Activated CD8-positive, alpha-beta memory T cell treated with anti-CD3 and anti-CD28 coated beads, Interleukin-2, amount 10 ng/mL, durations not matched to agents 7 days and 5 days (primary cell): Measurements from ENCODE around the gene ASCL4. TPM values are rescaled to one million over a fixed set of nuclear protein-coding genes. Genes with fewer than 3 reads are reported as not detected.
A peak's percentile ranks its signal among the peaks of the same experiment; 100 is the strongest.

ENCODE experiments used
- ATAC-seq: fragments of 150-1000 bp; cut with Tn5 transposase; one replicate; pipeline ENCODE4 v1.10.0; 2021; ENCODE audit warnings: moderate library complexity
- CTCF ChIA-PET: fragments of 350-600 bp; sonication (Branson Sonifier 250); formaldehyde crosslinking; loops from one replicate; lab custom pipeline; 2021; ENCODE audit warnings: antibody characterized with exemption; lab: Charles Lee
- DNase-seq: peaks from one replicate; pipeline ENCODE4 v3.0.0-alpha.2; 2020
- H3K27ac Mint-ChIP-seq: one replicate; pipeline ENCODE4 v1.8.0; 2021; ENCODE audit warnings: mild to moderate bottlenecking, mixed read lengths
- H3K27me3 Mint-ChIP-seq: one replicate; pipeline ENCODE4 v1.8.0; 2021; ENCODE audit warnings: mixed read lengths
- H3K36me3 Mint-ChIP-seq: one replicate; pipeline ENCODE4 v1.8.0; 2021; ENCODE audit warnings: mild to moderate bottlenecking, mixed read lengths
- H3K4me1 Mint-ChIP-seq: one replicate; pipeline ENCODE4 v1.8.0; 2021; ENCODE audit warnings: mixed read lengths
- H3K4me3 Mint-ChIP-seq: one replicate; pipeline ENCODE4 v1.8.0; 2021; ENCODE audit warnings: mild to moderate bottlenecking, moderate library complexity, mixed read lengths
- H3K9me3 Mint-ChIP-seq: one replicate; pipeline ENCODE4 v1.8.0; 2022; ENCODE audit warnings: low read depth, mixed read lengths
- total RNA-seq, 2 experiments: library from RNA; stranded (reverse); gene quantifications; one replicate each; pipeline ENCODE4 v1.2.3, GENCODE V29; 2021

The ASCL4 gene
- total RNA-seq, 2 experiments from 2014 or later = not detected

DNA sequence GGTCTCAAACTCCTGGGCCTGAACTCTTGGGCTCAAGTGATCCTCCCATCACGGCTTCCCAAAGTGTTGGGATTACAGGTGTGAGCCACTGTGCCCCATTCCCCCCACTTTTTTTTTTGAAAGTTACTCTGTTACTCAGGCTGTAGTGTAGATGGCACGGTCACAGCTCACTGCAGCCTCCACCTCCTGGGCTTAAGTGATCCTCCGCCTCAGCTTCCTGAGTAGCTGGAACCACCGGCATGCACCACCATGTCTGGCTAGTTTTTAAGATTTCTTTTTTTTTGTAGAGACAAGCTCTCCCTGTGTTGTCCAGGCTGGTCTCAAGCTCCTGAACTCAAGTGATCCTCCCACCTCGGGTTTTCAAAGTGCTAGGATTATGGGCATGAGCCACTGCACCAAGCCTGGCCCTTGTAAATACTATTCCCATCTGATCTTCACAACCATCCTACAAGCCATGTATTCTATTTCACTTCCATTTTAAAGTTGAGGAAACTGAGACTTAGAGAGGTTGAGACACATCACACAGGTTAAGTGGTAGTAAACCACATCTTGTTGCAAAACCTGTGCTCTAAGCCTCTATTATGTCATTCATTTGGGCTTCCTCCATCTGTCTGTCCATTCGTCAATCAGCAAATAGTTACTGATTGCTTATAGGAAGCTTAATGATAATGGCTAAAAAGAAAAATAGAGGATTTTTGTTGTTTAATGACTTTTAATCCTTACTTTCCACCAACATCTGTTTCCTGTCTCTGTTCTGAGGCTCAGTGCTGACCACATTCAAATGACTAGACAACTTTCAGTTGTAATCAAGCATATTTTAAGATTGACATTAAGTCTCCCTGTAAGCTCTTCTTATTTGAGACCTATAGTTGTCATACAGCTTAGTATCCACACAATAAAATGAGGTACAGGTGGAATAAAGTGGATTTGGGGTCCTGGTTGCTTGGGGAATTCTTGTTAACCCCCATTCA is 9.2 kb downstream of the ASCL4 start:
- ATAC-seq (no peak), DNase-seq (no peak)
- Mint-ChIP-seq H3K36me3 (no peaks in the 10 kb centered on the region), H3K4me1 (peaks cover 14% of the 10 kb centered on the region), H3K27me3 (peaks cover 32% of the 10 kb centered on the region), H3K27ac (peak overlapping the region; percentile 30), H3K9me3 (no peaks in the 10 kb centered on the region), H3K4me3 (no peak overlapping the region)
- CTCF ChIA-PET = no interaction called here

DNA sequence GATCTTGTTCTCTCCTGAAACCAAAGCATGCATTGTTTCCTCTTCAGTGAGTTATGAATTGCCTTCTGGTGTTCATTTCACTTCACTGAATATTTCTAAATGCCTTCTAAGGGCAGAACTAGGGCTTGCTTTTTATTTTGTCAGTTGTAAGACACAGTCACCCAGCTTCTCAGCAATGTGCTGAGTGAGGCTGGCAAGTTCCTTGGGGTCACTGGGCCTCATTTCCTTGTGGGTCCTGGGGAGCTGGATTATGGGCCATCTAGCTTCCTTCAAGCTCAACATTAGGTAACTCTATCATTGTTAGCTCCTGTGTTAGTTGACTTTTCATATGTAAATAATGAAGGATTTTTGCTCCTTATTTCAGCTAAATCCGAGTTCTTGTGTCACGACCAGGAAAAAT is 13.8 kb downstream of the ASCL4 start:
- no peak for ATAC-seq
- H3K27ac Mint-ChIP-seq = no peak overlapping the region
- H3K36me3 Mint-ChIP-seq = no peaks in the 10 kb centered on the region
- peaks cover 10% of the 10 kb centered on the region for H3K9me3 Mint-ChIP-seq
- peaks cover 10% of the 10 kb centered on the region for H3K27me3 Mint-ChIP-seq
- DNase-seq = no peak
- CTCF ChIA-PET = no interaction called here
- H3K4me3 Mint-ChIP-seq = no peak overlapping the region
- H3K4me1 Mint-ChIP-seq = peaks cover 13% of the 10 kb centered on the region

DNA sequence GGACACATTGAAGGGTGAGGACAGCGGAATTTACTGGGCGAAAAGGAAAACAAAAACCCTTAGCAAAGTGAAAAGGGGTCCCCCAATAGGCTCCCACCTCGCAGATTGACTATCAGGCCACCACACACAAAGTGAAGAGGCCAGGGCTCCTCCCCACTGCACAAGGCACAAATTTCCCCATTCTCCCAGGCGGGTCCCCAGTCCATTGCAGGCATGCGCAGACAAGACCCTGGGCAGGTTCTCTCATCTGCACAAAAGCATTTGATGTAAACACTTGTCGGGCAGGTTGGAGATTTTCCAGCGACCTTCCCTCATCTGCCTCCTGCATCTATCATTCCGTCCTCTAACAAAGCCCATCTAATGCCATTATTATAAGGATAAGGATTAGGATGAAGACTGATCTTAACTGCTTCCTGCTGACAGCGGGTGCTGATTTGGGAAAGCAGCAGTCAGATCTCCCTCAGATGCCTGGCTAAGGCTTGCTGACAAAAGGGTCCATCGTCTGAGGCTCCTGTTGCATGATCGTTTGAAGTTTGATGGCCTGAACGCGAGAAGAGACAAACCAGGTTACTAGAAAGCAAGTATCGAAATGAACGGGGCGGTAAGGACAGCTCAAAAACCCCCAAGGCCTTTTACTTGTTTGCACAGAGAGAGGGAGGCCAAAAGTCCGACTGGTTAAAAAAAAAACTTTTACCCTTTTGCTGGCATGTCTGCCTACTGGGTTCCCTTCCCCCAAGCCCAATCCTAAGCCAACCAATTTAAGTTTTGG is 14.4 kb downstream of the ASCL4 start:
- Mint-ChIP-seq H3K9me3 (peaks cover 10% of the 10 kb centered on the region), H3K4me1 (peaks cover 7% of the 10 kb centered on the region), H3K27me3 (peaks cover 9% of the 10 kb centered on the region), H3K27ac (no peak overlapping the region), H3K36me3 (no peaks in the 10 kb centered on the region), H3K4me3 (no peak overlapping the region)
- no peak for ATAC-seq
- no peak for DNase-seq
- CTCF ChIA-PET = no interaction called here

DNA sequence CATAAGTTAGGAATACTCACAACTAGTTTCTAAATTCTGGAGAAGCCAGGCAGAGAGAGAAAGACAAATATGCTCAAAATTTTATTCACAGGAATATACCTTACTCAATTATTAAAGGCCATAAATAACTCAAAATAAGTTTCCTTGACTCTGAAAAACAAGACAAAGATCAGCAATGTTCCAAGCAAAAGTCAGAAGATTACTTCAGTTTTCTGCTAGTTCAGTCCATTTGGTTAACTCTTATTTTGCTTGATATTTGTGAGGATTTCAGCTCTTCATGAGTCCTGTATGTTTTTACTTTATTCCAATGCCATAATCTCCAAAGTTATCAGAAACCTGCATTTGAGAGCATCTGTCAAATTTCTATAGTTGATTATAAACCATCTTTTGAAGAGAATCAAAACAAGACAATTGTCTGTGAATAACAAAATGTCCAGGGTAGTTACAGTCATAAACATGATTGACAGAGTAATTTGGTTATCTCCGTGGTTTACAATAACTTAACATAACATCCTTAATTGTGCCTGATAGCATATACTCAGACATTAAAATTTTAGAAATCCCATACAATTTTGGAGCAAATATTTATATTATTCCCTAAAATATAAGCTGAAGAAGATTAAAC is 17.1 kb downstream of the ASCL4 start:
- ATAC-seq (no peak), DNase-seq (no peak)
- Mint-ChIP-seq H3K9me3 (peaks cover 10% of the 10 kb centered on the region), H3K27me3 (peaks cover 27% of the 10 kb centered on the region), H3K4me1 (no peaks in the 10 kb centered on the region), H3K36me3 (no peaks in the 10 kb centered on the region), H3K4me3 (no peak overlapping the region), H3K27ac (no peak overlapping the region)
- CTCF ChIA-PET = no interaction called here

DNA sequence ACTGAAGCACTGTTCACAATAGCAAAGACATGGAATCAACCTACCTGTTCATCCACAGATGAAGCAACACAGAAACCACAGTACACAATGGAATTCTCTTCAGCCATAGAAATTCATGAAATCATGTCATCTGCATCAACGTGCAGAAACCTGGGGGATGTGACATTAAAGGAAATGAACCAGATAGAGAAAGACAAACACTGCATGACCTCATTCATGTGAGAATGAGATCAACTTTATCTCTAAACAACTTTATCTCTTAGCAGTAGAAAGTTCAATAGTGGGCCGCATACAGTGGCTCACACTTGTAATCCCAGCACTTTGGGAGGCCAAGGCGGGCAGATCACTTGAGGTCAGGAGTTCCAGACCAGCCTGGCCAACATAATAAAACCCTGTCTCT is 19.9 kb downstream of the ASCL4 start:
- no peaks in the 10 kb centered on the region for H3K36me3 Mint-ChIP-seq
- CTCF ChIA-PET = no interaction called here
- ATAC-seq (no peak), DNase-seq (no peak)
- no peak overlapping the region for H3K4me3 Mint-ChIP-seq
- H3K27me3 Mint-ChIP-seq = peaks cover 31% of the 10 kb centered on the region
- H3K27ac Mint-ChIP-seq = no peak overlapping the region
- no peaks in the 10 kb centered on the region for H3K4me1 Mint-ChIP-seq
- peaks cover 7% of the 10 kb centered on the region for H3K9me3 Mint-ChIP-seq

DNA sequence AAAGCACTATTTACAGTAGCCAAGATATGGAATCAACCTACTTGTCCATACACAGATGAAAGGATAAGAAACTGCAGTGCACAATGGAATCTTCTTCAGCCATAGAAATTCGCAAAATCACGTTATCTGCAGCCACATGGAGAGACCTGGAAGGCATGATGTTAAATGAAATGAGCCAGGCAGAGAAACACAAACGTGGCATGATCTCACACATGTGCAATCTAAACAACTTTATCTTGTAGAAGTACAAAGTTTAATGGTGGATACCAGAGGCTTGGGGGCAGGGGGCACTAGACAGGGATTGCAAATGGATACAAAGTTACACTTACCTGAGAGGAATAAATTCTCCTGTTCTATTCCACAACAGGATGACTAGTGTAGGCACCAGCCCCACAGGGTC is 24.1 kb downstream of the ASCL4 start:
- CTCF ChIA-PET = no interaction called here
- H3K4me1 Mint-ChIP-seq = no peaks in the 10 kb centered on the region
- H3K27me3 Mint-ChIP-seq = peaks cover 46% of the 10 kb centered on the region
- no peak overlapping the region for H3K27ac Mint-ChIP-seq
- no peak for ATAC-seq
- no peaks in the 10 kb centered on the region for H3K9me3 Mint-ChIP-seq
- DNase-seq = no peak
- H3K36me3 Mint-ChIP-seq = no peaks in the 10 kb centered on the region
- H3K4me3 Mint-ChIP-seq = no peak overlapping the region

DNA sequence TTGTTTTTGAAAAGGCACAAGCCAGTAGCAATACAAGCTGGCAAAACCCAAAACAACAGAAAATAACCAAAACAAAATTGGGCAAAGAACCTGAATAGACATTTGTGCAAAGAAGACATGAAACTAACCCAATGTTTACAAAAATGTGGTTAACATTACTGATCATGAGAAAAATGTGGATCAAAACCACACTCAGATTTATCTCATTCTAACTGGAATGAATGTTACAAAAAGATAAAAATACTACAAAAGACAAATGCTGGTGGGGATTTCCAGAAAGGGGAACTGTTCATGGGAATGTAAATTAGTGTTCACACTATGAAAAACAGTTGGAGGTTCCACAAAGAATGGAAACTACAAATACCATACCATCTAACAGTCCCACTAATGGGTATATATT is 26.6 kb downstream of the ASCL4 start:
- Mint-ChIP-seq H3K27ac (no peak overlapping the region), H3K4me1 (no peaks in the 10 kb centered on the region), H3K9me3 (no peaks in the 10 kb centered on the region), H3K36me3 (no peaks in the 10 kb centered on the region), H3K27me3 (peaks cover 29% of the 10 kb centered on the region), H3K4me3 (no peak overlapping the region)
- ATAC-seq = no peak
- CTCF ChIA-PET = no interaction called here
- DNase-seq = no peak

DNA sequence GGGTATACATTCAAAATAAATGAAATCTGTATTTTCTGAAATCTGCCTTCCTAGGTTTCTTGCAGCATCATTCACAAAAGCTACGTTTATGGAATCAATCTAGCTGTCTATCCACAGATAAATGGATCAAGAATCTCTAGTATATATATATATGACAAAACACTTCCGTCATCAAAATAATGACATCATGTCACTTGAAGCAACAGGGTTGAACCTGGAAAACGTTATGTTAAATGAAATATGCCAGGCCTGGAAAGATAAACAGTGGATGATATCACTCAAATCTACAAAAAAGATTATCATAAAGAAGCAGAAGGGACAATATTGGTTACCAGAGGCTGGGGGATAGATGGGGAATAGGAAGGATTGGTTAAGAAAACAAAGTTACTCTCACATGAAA is 28.6 kb downstream of the ASCL4 start:
- Mint-ChIP-seq H3K27ac (no peak overlapping the region), H3K9me3 (no peaks in the 10 kb centered on the region), H3K4me3 (no peak overlapping the region), H3K36me3 (no peaks in the 10 kb centered on the region), H3K4me1 (no peaks in the 10 kb centered on the region), H3K27me3 (peaks cover 17% of the 10 kb centered on the region)
- no peak for ATAC-seq
- DNase-seq = no peak
- CTCF ChIA-PET = interaction anchor here (0.6 kb wide), 1 partner anchor 82 kb away, joined by 5 read pairs; no protein-coding TSS in a partner anchor

DNA sequence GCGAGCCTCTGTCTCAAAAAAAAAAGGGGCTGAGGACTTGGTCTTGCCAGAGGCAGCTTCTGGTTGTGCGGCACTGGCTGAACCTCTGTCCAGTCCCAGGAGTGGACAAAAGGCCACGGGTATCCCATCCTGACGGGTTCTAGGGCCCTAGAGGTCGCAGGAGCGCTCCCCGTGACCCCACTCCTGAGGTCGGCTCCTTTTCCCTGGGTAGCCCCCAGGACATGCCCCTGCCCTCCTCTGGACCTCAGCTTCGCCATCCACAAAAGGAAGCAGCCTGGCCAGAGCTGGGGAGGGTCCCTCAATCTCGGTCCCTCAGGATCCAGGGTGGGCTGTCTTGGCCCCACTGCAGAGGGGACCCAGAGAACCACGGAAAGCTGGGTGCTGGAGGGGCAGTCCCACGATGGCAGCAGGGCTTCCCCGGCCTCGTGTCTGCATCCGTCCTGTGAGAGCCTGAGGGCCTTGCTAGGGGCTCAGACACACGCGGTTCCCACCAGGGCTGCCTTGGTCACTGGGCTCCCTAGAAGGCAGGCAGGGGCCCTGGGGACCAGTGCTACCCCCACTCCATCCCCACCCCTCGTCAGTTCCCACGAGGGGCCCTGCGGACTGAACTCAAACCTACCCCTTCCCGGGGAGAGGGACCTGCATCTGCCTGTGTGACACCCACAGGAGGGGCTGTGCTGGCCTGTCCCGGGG is 31.1 kb downstream of the ASCL4 start:
- CTCF ChIA-PET = no interaction called here
- ATAC-seq (no peak), DNase-seq (no peak)
- peaks cover 17% of the 10 kb centered on the region for H3K27me3 Mint-ChIP-seq
- H3K4me1 Mint-ChIP-seq = no peaks in the 10 kb centered on the region
- no peaks in the 10 kb centered on the region for H3K36me3 Mint-ChIP-seq
- no peak overlapping the region for H3K4me3 Mint-ChIP-seq
- H3K27ac Mint-ChIP-seq = no peak overlapping the region
- H3K9me3 Mint-ChIP-seq = no peaks in the 10 kb centered on the region

DNA sequence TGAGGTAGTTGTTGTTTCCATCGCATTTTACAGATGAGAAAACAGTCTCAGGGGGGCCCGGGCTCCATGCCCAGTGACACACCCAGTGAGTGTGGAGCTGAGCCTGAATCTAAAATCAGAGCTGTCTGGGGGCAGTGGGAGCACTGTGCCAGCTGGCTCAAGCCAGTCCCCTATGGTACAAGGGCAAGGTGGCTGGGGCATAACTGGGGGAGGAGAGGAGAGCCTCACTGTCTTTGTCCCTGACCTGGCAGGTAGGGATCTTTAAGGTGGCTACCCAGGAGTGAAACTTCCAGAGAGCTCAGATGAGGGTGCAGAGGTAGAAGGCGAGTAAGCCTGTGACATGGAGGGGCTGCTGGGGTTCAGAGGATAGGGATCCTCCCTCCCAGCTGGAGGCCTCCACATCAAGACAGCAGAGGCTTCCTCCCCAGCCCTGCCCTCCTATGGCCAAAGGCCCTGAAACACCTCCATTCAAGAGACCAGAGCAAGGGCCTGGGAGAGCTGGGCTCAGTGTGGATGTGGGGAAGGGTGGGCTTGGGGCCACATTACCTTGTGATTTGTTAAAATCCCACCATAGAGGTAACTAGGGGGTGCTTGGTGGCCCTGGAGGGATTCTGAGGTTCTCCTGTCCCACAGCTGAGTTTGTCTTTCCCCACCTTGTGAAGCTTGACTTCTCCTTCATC is 33.1 kb downstream of the ASCL4 start:
- DNase-seq = no peak
- Mint-ChIP-seq H3K27ac (no peak overlapping the region), H3K4me1 (no peaks in the 10 kb centered on the region), H3K36me3 (no peaks in the 10 kb centered on the region), H3K9me3 (no peaks in the 10 kb centered on the region), H3K27me3 (peaks cover 5% of the 10 kb centered on the region), H3K4me3 (no peak overlapping the region)
- no peak for ATAC-seq
- CTCF ChIA-PET = no interaction called here

DNA sequence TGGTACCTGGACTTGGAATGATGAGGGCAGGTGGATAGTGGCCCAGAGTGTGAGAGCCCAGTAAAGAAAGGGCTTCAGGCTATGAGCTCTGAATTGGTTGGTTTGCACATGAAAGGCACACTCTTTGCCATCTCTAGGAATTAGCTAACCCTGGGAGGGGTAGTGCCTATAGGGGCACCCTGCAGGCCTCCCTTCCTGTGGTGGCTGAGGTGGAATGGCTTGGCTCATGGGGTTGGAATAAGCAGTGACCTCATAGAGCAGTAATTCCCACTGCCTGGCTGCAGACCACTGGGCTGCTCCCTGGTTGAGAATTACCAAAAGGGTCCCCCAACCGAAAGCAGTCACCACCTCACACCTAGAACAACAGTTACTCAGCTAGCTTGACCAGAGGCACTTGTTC is 42.7 kb downstream of the ASCL4 start:
- H3K36me3 Mint-ChIP-seq = no peaks in the 10 kb centered on the region
- H3K27me3 Mint-ChIP-seq = peaks cover 6% of the 10 kb centered on the region
- DNase-seq = no peak
- H3K4me3 Mint-ChIP-seq = no peak overlapping the region
- CTCF ChIA-PET = no interaction called here
- peaks cover 7% of the 10 kb centered on the region for H3K9me3 Mint-ChIP-seq
- no peak overlapping the region for H3K27ac Mint-ChIP-seq
- H3K4me1 Mint-ChIP-seq = no peaks in the 10 kb centered on the region
- no peak for ATAC-seq

DNA sequence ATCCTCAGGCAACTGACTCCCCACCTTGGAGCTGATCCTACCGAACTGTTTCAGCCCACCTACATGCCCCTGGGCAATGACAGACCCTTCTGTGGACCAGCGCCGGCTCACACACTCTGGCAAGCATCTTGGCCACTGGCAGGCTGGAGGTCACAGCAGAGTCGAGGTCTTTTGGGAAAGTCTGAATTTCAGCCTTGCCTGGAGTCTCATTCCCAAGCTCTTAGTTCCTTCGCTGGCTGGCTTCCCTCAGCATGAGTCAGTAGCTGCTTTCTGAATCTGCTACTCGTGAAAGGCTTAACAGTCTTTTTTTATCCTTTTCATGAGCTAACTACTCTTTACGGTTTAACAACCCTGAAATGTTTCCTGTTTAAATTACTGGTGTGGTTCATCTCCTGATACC is 44.5 kb downstream of the ASCL4 start:
- no peak for ATAC-seq
- Mint-ChIP-seq H3K27me3 (peaks cover 5% of the 10 kb centered on the region), H3K36me3 (no peaks in the 10 kb centered on the region), H3K4me3 (no peak overlapping the region), H3K9me3 (peaks cover 7% of the 10 kb centered on the region), H3K4me1 (no peaks in the 10 kb centered on the region), H3K27ac (no peak overlapping the region)
- CTCF ChIA-PET = no interaction called here
- DNase-seq = no peak

DNA sequence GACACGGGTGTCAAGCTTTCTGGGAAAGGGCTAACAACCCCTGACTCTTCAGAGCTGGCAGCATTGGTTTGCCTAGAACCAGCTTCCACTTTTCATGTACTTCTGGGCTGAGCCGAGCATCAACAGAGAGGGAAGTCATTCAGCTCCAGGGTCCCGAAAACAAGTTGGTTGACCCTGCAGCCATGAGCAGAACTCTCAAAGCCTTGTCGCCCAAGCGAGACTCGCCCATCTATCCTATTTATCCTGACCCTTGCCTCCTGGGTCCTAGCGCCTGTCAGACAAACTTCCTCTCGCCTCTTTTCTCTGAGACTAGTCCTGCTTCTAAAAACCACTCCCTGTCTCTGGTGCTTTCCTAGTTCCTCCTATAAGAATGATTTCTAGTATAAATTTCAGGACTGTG is 47.9 kb downstream of the ASCL4 start:
- H3K9me3 Mint-ChIP-seq = peaks cover 13% of the 10 kb centered on the region
- ATAC-seq = no peak

More for the DNA sequence above, 47.9 kb downstream of the ASCL4 start:
- CTCF ChIA-PET = no interaction called here
- DNase-seq = no peak
- H3K27me3 Mint-ChIP-seq = peaks cover 5% of the 10 kb centered on the region
- no peak overlapping the region for H3K4me3 Mint-ChIP-seq
- no peaks in the 10 kb centered on the region for H3K36me3 Mint-ChIP-seq
- no peak overlapping the region for H3K27ac Mint-ChIP-seq
- no peaks in the 10 kb centered on the region for H3K4me1 Mint-ChIP-seq
